Breast epithelium (tissue), 3 donors: Measurements from ENCODE around the gene UGT1A8.

ENCODE experiments used
- POLR2A ChIP-seq: fragments of 450-650 bp; IDR thresholded peaks from one replicate; pipeline ENCODE4 v1.6.1; 2016; ENCODE audit warnings: antibody characterized with exemption, mild to moderate bottlenecking, moderate library complexity
- TF ChIP-seq, protein P1 (sequence below), 3 donors: fragments of 450-650 bp; IDR thresholded peaks; one replicate each; pipeline ENCODE4 v1.5.1; 2016 to 2017; ENCODE audit warnings: antibody characterized with exemption in 3 of 3, mild to moderate bottlenecking in 3 of 3, moderate library complexity in 3 of 3

DNA sequence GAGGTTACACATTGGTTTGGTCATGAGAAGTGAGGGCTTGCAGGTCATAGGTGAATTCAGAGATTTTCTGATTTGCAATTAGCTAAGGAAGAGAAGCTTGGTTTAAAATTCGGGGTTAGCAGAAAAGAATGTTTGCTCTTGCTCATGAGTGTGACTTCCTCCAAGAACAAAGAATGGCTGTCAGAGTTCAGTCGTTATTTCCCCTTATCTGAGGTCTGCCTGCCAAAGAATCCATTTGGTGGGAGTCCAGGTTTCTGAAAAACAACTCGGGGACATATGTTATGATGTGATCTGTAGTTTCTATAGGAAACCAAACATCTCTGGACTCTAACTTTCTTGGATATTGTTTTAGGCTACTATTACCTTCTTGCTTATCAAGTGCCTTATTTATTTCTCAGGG is 72.1 kb downstream of the UGT1A8 start:
- TF ChIP-seq, protein P1, sequence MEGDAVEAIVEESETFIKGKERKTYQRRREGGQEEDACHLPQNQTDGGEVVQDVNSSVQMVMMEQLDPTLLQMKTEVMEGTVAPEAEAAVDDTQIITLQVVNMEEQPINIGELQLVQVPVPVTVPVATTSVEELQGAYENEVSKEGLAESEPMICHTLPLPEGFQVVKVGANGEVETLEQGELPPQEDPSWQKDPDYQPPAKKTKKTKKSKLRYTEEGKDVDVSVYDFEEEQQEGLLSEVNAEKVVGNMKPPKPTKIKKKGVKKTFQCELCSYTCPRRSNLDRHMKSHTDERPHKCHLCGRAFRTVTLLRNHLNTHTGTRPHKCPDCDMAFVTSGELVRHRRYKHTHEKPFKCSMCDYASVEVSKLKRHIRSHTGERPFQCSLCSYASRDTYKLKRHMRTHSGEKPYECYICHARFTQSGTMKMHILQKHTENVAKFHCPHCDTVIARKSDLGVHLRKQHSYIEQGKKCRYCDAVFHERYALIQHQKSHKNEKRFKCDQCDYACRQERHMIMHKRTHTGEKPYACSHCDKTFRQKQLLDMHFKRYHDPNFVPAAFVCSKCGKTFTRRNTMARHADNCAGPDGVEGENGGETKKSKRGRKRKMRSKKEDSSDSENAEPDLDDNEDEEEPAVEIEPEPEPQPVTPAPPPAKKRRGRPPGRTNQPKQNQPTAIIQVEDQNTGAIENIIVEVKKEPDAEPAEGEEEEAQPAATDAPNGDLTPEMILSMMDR (IDR thresholded peaks at IDR 0.05) = no peak
- TF ChIP-seq POLR2A = no peak
